PC-9 (cell line): ENCODE measurements around the gene ATP10B. TPM values are rescaled to one million over a fixed set of nuclear protein-coding genes. Genes with fewer than 3 reads are reported as not detected.

Experiments used
- BruUV-seq: library from RNA; stranded (reverse); fragments of 400-500 nt; replicated peaks from 2 replicates; lab custom pipeline; 2021; lab: Mats Ljungman, UMichigan
- CTCF ChIA-PET: fragments of 300-600 bp; sonication (Branson Sonifier 250); formaldehyde crosslinking; loops from one replicate; lab custom pipeline; 2022; ENCODE audit warnings: antibody characterized with exemption; lab: Charles Lee
- POLR2A ChIA-PET: fragments of 300-600 bp; sonication (Branson Sonifier 250); formaldehyde crosslinking; loops from one replicate; lab custom pipeline; 2022; ENCODE audit warnings: antibody characterized with exemption; ENCODE audit not compliant: unreplicated experiment; lab: Charles Lee
- DNase-seq, 2 experiments: peaks; one replicate each; pipeline versions ENCODE4 v3.0.0 to v3.0.0-alpha.2; 2015 to 2022; ENCODE audit warnings: mixed read lengths in 1 of 2
- H2AFZ ChIP-seq: fragments of 200-600 bp; sonication (generic); 2 replicates; pipeline ENCODE4 v1.8.1; 2017; ENCODE audit warnings: antibody characterized with exemption
- H3F3A ChIP-seq: fragments of 200-600 bp; sonication (generic); 2 replicates; pipeline ENCODE4 v1.8.1; 2017; ENCODE audit warnings: antibody characterized with exemption, mild to moderate bottlenecking, low read depth; ENCODE audit not compliant: insufficient read depth
- H3K27ac ChIP-seq: fragments of 200-600 bp; sonication (generic); 2 replicates; pipeline ENCODE4 v1.6.1; 2016; ENCODE audit warnings: mixed run types
- H3K27me3 ChIP-seq: fragments of 200-600 bp; sonication (generic); 2 replicates; pipeline ENCODE4 v1.6.1; 2016; ENCODE audit warnings: low read depth, mixed run types; ENCODE audit not compliant: insufficient read depth
- H3K36me3 ChIP-seq: fragments of 200-600 bp; sonication (generic); 2 replicates; pipeline ENCODE4 v1.6.1; 2016; ENCODE audit warnings: low read depth, mixed run types
- H3K4me1 ChIP-seq: fragments of 200-600 bp; sonication (generic); replicated peaks from 2 replicates; pipeline ENCODE4 v1.6.1; 2016; ENCODE audit warnings: mixed run types; ENCODE audit not compliant: insufficient read depth
- H3K4me2 ChIP-seq: fragments of 200-600 bp; sonication (generic); 2 replicates; pipeline ENCODE4 v1.6.1; 2017; ENCODE audit warnings: mixed run types
- H3K4me3 ChIP-seq: fragments of 200-600 bp; sonication (generic); 2 replicates; pipeline ENCODE4 v1.6.1; 2016; ENCODE audit warnings: mixed run types
- H3K79me2 ChIP-seq: fragments of 200-600 bp; sonication (generic); 2 replicates; pipeline ENCODE4 v1.6.1; 2017; ENCODE audit warnings: low read depth, mixed run types
- H3K9me2 ChIP-seq: fragments of 200-600 bp; sonication (generic); 2 replicates; pipeline ENCODE4 v1.8.1; 2017; ENCODE audit warnings: mild to moderate bottlenecking; ENCODE audit not compliant: insufficient read depth
- H3K9me3 ChIP-seq: fragments of 200-600 bp; sonication (generic); 2 replicates; pipeline ENCODE4 v1.8.1; 2016; ENCODE audit warnings: low read depth; ENCODE audit not compliant: insufficient read depth
- H4K20me1 ChIP-seq: fragments of 200-600 bp; sonication (generic); 2 replicates; pipeline ENCODE4 v1.8.1; 2017; ENCODE audit not compliant: insufficient read depth
- EZH2 ChIP-seq: fragments of 200-600 bp; sonication (generic); IDR thresholded peaks from 2 replicates; pipeline ENCODE4 v1.8.0; 2017; ENCODE audit warnings: antibody characterized with exemption, low read depth
- intact Hi-C: fragments of 100-400 bp; cut with micrococcal nuclease; formaldehyde crosslinking; loops from one replicate; pipeline ENCODE4 v1.10.0; 2022; ENCODE audit not compliant: unreplicated experiment
- total RNA-seq: library from RNA; stranded (reverse); gene quantifications from 2 replicates; pipeline ENCODE4 v1.2.3, GENCODE V29; 2021
- TF ChIP-seq, protein P1 (sequence below): fragments of 200-600 bp; sonication (generic); conservative IDR thresholded peaks from 2 replicates; pipeline ENCODE4 v1.6.1; 2017; ENCODE audit warnings: mixed run types, antibody characterized with exemption, mild to moderate bottlenecking, moderate library complexity

Gene ATP10B
- total RNA-seq, 1 experiment from 2014 or later = not detected

DNA sequence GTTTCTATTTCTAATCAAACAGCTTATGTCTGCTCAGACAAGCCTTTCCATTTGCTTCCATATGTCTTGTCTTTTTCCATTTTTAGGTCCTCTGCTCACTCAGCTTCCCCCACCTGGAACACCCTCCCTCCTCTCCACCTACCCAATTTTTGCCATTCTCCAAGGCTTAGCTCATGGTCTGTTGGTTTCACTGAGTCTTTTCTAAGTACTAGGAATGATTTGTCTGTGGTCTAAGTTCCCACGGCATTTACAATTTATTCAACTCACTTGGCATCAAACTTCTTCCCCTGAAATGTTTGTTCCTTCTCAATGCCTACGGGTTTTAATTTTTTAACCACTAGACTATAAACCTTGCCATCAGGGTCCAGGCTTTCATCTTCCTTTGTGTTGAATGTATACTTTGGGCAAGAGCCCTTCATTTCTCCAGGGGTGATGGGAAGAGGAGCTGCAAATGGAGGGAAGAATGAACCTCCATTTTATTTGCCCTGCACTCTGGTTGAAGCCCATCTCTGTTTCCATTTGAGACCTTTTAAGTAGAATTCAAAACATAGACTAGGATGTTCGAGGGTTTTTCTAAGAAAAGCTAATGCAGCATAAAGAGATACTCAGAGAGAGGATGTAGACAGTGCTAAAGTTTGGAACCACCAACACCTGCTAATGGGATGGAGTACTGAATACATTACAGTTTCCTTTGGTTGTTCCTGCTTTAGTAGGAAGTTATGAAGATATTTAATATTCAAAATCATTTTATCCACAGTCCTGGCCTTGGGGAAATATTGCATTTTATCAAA lies 326.3 kb downstream of the ATP10B start:
- DNase-seq = no peak
- no peaks in the 10 kb centered on the region for H3K9me3 ChIP-seq
- TF ChIP-seq, protein P1, sequence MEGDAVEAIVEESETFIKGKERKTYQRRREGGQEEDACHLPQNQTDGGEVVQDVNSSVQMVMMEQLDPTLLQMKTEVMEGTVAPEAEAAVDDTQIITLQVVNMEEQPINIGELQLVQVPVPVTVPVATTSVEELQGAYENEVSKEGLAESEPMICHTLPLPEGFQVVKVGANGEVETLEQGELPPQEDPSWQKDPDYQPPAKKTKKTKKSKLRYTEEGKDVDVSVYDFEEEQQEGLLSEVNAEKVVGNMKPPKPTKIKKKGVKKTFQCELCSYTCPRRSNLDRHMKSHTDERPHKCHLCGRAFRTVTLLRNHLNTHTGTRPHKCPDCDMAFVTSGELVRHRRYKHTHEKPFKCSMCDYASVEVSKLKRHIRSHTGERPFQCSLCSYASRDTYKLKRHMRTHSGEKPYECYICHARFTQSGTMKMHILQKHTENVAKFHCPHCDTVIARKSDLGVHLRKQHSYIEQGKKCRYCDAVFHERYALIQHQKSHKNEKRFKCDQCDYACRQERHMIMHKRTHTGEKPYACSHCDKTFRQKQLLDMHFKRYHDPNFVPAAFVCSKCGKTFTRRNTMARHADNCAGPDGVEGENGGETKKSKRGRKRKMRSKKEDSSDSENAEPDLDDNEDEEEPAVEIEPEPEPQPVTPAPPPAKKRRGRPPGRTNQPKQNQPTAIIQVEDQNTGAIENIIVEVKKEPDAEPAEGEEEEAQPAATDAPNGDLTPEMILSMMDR = no peak
- no peak for TF ChIP-seq EZH2
- H3K4me1 ChIP-seq = no peaks in the 10 kb centered on the region
- no peaks in the 10 kb centered on the region for H3F3A ChIP-seq
- intact Hi-C loops = no loop called here
- 0 out of 2 replicates have a peak, but pooled peaks cover 4% of the 10 kb centered on the region for H3K9me2 ChIP-seq
- H3K4me3 ChIP-seq = no peak overlapping the region
- H2AFZ ChIP-seq = no peak overlapping the region
- H3K36me3 ChIP-seq = no peaks in the 10 kb centered on the region
- H3K27me3 ChIP-seq = 0 out of 2 replicates have a peak, but pooled peaks cover 10% of the 10 kb centered on the region
- POLR2A ChIA-PET = no interaction called here
- H3K4me2 ChIP-seq = no peak overlapping the region
- no peaks in the 10 kb centered on the region for H3K79me2 ChIP-seq
- no peak overlapping the region for H3K27ac ChIP-seq
- BruUV-seq = no TSS peak
- no peaks in the 10 kb centered on the region for H4K20me1 ChIP-seq
- CTCF ChIA-PET = no interaction called here

DNA sequence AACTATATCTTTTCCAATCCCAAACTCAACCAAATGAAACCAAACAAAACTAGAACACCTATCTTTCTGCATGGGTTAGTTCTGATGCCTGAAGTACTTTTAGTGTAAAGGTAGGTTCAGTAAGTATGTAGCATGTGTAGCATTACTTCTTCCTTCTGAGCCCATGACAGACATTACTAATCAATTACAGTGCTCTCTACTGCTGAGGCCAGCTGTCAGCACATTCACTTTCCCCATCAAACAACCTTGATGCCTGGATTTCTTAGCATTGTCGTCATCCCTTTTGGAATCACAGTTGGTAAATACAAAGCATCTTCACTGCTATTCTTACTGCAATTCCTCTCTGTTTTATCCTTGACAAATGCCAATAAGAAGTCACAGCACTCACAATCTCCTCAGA lies 327.2 kb downstream of the ATP10B start:
- no peak overlapping the region for H2AFZ ChIP-seq
- H3K79me2 ChIP-seq = no peaks in the 10 kb centered on the region
- H3K27ac ChIP-seq = no peak overlapping the region
- no TSS peak for BruUV-seq
- H4K20me1 ChIP-seq = no peaks in the 10 kb centered on the region
- no peaks in the 10 kb centered on the region for H3K36me3 ChIP-seq
- peaks cover 18% of the 10 kb centered on the region for H3K27me3 ChIP-seq
- H3K4me1 ChIP-seq = no peaks in the 10 kb centered on the region
- TF ChIP-seq, protein P1 = no peak
- no peak for TF ChIP-seq EZH2
- no peak overlapping the region for H3K4me3 ChIP-seq
- H3F3A ChIP-seq = no peaks in the 10 kb centered on the region
- intact Hi-C loops = no loop called here
- no peaks in the 10 kb centered on the region for H3K9me3 ChIP-seq
- H3K4me2 ChIP-seq = no peak overlapping the region
- CTCF ChIA-PET = no interaction called here
- DNase-seq = no peak
- POLR2A ChIA-PET = no interaction called here
- H3K9me2 ChIP-seq = no peaks in the 10 kb centered on the region

DNA sequence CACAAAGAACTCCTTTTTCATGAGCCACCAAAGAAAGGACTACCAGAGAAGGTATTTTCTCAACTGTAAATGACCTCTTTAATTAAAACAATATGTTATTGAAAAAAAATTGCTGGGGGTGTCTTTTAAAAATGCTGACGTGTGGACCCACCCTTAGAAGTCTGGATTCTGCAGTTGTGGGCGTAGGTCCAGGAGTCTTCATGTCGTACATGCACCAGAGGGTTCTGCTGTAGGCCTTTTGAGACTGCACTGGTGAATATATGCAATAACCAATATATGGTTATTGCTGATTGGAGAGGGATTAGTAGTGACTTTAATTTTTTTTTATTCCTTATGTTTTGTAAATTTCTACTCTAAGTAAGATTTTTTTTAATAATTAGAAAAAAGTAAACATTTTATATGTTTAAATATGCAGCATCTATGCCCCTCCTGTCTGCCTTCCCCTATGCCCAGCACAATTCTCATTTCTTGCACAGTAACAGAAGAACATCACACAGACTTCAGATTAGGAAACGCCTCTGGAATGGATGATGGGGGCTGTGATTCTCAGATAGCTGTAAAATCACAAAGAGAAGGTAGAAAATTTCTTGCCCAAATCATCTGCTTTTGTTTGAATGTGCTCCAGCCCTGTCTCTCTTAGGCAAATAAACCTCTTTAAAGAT lies 328.4 kb downstream of the ATP10B start:
- Histone ChIP-seq H4K20me1 (no peaks in the 10 kb centered on the region), H3K79me2 (no peaks in the 10 kb centered on the region), H3K9me2 (no peaks in the 10 kb centered on the region), H3K36me3 (no peaks in the 10 kb centered on the region), H3K9me3 (no peaks in the 10 kb centered on the region), H2AFZ (no peak overlapping the region), H3K4me2 (no peak overlapping the region), H3F3A (no peaks in the 10 kb centered on the region), H3K27me3 (peaks cover 24% of the 10 kb centered on the region), H3K4me1 (no peaks in the 10 kb centered on the region), H3K4me3 (no peak overlapping the region), H3K27ac (no peak overlapping the region)
- DNase-seq = no peak
- no TSS peak for BruUV-seq
- TF ChIP-seq EZH2 = no peak
- TF ChIP-seq, protein P1 = no peak
- CTCF ChIA-PET = no interaction called here
- POLR2A ChIA-PET = no interaction called here
- intact Hi-C loops = no loop called here
